Stimulated activated CD8-positive, alpha-beta memory T cell treated with anti-CD3 and anti-CD28 coated beads, Interleukin-15, amount 100 ng/mL, for 1 hour (primary cell): ENCODE data around the gene PHF24.
"Not testable (repeated sequence)": the region's sequence is repeated elsewhere in the genome, so short reads cannot be mapped to it uniquely, and the experiment has no call there.

Experiments used
- DNase-seq: peaks from one replicate; pipeline ENCODE4 v3.0.0-alpha.2; 2020; ENCODE audit warnings: low read depth

The PHF24 gene

GRCh38 chr9:34997379-34997781, 39.3 kb downstream of the PHF24 start:
- DNase-seq: no peak

- no peak for DNase-seq
Measured at GRCh38 chr9:34998266-34998665, 40.2 kb downstream of the PHF24 start.

GRCh38 chr9:34999576-34999975, 41.5 kb downstream of the PHF24 start:
- DNase-seq: no peak

- no peak for DNase-seq
Measured at GRCh38 chr9:35000535-35001284, 42.6 kb downstream of the PHF24 start.

- no peak for DNase-seq
Measured at GRCh38 chr9:35001285-35001677, 43.2 kb downstream of the PHF24 start.

- no peak for DNase-seq
Measured at GRCh38 chr9:35001803-35002502, 43.9 kb downstream of the PHF24 start.

GRCh38 chr9:35002623-35003022, 44.5 kb downstream of the PHF24 start:
- DNase-seq: no peak

GRCh38 chr9:35004299-35004698, 46.2 kb downstream of the PHF24 start:
- not testable (repeated sequence) for DNase-seq

- no peak for DNase-seq
Measured at GRCh38 chr9:35010351-35010958, 52.4 kb downstream of the PHF24 start.

GRCh38 chr9:35014517-35014916, 56.4 kb downstream of the PHF24 start:
- no peak for DNase-seq

GRCh38 chr9:35023443-35023842, 65.4 kb downstream of the PHF24 start:
- DNase-seq: not testable (repeated sequence)

GRCh38 chr9:35026671-35027070, 68.6 kb downstream of the PHF24 start:
- no peak for DNase-seq

- no peak for DNase-seq
Measured at GRCh38 chr9:35027374-35027773, 69.3 kb downstream of the PHF24 start.

GRCh38 chr9:35027860-35028259, 69.8 kb downstream of the PHF24 start:
- DNase-seq: no peak

- DNase-seq: no peak
Measured at GRCh38 chr9:35028341-35028740, 70.3 kb downstream of the PHF24 start.

- no peak for DNase-seq
Measured at GRCh38 chr9:35029241-35029640, 71.2 kb downstream of the PHF24 start.

GRCh38 chr9:35029852-35030251, 71.8 kb downstream of the PHF24 start:
- no peak for DNase-seq
